ENCODE results near the gene MUSTN1.

GRCh38 chr3:52798978-52799476 is 35.8 kb downstream of the MUSTN1 start:
- TF ChIP-seq, protein P1, sequence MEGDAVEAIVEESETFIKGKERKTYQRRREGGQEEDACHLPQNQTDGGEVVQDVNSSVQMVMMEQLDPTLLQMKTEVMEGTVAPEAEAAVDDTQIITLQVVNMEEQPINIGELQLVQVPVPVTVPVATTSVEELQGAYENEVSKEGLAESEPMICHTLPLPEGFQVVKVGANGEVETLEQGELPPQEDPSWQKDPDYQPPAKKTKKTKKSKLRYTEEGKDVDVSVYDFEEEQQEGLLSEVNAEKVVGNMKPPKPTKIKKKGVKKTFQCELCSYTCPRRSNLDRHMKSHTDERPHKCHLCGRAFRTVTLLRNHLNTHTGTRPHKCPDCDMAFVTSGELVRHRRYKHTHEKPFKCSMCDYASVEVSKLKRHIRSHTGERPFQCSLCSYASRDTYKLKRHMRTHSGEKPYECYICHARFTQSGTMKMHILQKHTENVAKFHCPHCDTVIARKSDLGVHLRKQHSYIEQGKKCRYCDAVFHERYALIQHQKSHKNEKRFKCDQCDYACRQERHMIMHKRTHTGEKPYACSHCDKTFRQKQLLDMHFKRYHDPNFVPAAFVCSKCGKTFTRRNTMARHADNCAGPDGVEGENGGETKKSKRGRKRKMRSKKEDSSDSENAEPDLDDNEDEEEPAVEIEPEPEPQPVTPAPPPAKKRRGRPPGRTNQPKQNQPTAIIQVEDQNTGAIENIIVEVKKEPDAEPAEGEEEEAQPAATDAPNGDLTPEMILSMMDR (IDR thresholded peaks at IDR 0.05), result peak in 1 of 6 experiments; percentile 8
- TF ChIP-seq POLR2A (IDR thresholded peaks at IDR 0.05), result no peak
- no peak for TF ChIP-seq POLR2AphosphoS5 (IDR thresholded peaks at IDR 0.05)
- TF ChIP-seq EP300 (IDR thresholded peaks at IDR 0.05), result no peak
